Effector memory CD8-positive, alpha-beta T cell (primary cell): ENCODE measurements around the gene OR4K1.

Experiments used
- ATAC-seq: fragments of 150-1000 bp; cut with Tn5 transposase; replicated peaks from 2 replicates; pipeline ENCODE4 v1.10.0; 2021; ENCODE audit warnings: mild to moderate bottlenecking, moderate library complexity
- DNase-seq, 3 experiments: peaks; one replicate each; pipeline ENCODE4 v3.0.0; 2021
- H3K27ac Mint-ChIP-seq, 2 donors: one replicate each; pipeline ENCODE4 v1.8.0; 2022; ENCODE audit warnings: mild to moderate bottlenecking in 2 of 2, mixed read lengths in 2 of 2, moderate library complexity in 2 of 2
- H3K27me3 Mint-ChIP-seq, 2 donors: one replicate each; pipeline ENCODE4 v1.8.0; 2022; ENCODE audit warnings: mixed read lengths in 2 of 2
- H3K36me3 Mint-ChIP-seq: one replicate; pipeline ENCODE4 v1.8.0; 2022; ENCODE audit warnings: mild to moderate bottlenecking, moderate library complexity, mixed read lengths; ENCODE audit not compliant: insufficient read depth
- H3K4me1 Mint-ChIP-seq, 2 donors: one replicate each; pipeline ENCODE4 v1.8.0; 2022; ENCODE audit warnings: low read depth in 2 of 2, mixed read lengths in 2 of 2
- H3K4me3 Mint-ChIP-seq, 2 donors: one replicate each; pipeline ENCODE4 v1.8.0; 2022; ENCODE audit warnings: mild to moderate bottlenecking in 2 of 2, mixed read lengths in 2 of 2, moderate library complexity in 2 of 2
- H3K9me3 Mint-ChIP-seq, 2 donors: one replicate each; pipeline ENCODE4 v1.8.0; 2022; ENCODE audit warnings: mixed read lengths in 2 of 2
- total RNA-seq, 9 experiments: gene quantifications; one replicate each; lab custom pipeline; 2026; lab: John Stamatoyannopoulos, UW

Gene OR4K1, protein sequence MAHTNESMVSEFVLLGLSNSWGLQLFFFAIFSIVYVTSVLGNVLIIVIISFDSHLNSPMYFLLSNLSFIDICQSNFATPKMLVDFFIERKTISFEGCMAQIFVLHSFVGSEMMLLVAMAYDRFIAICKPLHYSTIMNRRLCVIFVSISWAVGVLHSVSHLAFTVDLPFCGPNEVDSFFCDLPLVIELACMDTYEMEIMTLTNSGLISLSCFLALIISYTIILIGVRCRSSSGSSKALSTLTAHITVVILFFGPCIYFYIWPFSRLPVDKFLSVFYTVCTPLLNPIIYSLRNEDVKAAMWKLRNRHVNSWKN
- total RNA-seq = 0 to 0.06 (median 0) reads per million in 9 experiments

DNA sequence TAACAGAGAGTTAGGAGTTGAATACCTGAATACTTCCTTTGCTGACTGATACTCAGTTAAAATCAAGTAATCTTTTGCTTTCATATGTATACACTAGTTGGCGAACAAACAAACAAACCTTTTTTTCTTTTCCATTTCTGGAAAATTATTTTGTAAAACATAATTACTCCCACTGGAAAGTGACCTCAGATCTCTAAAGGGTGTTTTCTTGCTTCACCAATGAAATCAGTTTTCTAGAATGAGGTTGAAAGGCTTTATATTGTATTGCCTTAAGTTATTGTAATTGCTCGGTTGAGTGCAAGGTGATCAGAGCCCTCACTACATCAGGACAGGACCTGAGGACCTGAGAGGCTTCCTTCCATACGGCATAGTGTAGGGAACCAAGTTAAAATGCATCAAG lies at the start of gene OR4K1:
Gene OR4K1 (plus strand): TSS at position 301 of the 400 bp plus-strand sequence. CDS start 4,750 bp downstream, outside the sequence.
- H3K4me1 Mint-ChIP-seq = no peaks in the 10 kb centered on the region
- H3K9me3 Mint-ChIP-seq = peaks cover 0 to 4% of the 10 kb centered on the region in 2 donors
- no peaks in the 10 kb centered on the region for H3K27me3 Mint-ChIP-seq
- H3K36me3 Mint-ChIP-seq = no peaks in the 10 kb centered on the region
- no peak within 1 kb of the TSS for H3K4me3 Mint-ChIP-seq
- H3K27ac Mint-ChIP-seq = no peak within 1 kb of the TSS
- DNase-seq (no peak), ATAC-seq (no peak)

DNA sequence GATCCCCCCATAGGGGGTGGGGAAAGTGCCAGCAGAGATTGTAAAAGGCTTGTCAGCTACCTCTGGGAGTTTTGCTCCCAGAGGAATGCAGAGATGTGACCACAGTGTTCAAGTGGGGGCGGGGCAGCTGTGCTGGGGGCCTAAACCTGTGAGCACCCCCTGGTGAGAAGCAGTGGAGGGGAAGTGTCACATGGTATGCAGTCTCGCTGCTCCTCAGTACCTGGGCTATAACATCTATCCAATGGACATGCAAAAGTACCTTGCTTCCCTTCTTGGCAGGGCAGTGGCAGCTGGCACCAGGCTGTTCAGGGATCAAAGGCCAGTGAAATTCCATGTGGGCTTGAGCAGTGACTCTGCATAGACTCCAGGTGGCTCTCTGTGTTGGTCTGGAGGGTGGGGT lies 35.4 kb upstream of the OR4K1 start:
- peaks cover 0 to 10% of the 10 kb centered on the region in 2 donors for H3K27me3 Mint-ChIP-seq
- no peaks in the 10 kb centered on the region for H3K4me1 Mint-ChIP-seq
- no peak overlapping the region for H3K4me3 Mint-ChIP-seq
- no peaks in the 10 kb centered on the region for H3K36me3 Mint-ChIP-seq
- no peak for DNase-seq
- no peak for ATAC-seq
- no peak overlapping the region for H3K27ac Mint-ChIP-seq
- H3K9me3 Mint-ChIP-seq = peaks cover 20 to 29% of the 10 kb centered on the region in 2 donors

DNA sequence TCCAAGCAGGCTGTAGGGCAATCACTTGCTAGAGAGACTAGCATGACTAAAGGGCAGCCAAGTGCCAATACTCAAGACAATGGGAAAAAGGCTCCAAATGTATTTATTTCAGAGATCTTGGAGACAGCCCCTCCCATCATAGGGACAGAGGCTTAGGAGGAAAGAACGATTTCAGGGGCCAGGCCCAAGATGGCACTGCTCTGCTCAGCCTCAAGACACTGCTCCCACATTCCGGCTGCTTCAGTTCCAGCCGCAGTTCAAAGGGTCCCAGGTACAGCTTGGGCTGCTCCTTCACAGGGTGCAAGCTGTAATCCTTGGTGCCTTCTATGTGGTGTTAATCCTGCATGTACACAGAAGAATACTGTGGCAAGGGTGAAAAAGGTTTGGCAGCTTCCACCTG lies 29.7 kb upstream of the OR4K1 start:
- H3K27me3 Mint-ChIP-seq = peaks cover 0 to 12% of the 10 kb centered on the region in 2 donors

DNA sequence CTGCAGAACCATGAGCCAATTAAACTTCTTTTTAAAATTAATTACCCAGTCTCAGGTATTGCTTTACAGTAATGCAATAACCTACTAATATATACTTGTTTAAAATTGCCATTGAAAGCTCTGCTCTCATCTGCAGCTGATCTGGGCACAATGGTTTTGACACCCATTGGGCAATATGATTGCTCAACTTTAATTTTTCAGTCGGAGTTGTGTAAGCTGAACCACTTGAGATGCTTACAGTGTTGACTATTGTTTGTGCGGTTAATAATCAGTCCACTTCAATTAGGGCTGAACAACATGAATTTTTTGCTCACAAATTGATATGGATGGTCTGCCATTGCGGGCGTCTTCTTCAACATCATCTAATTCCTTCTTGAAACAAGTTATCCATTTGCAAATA lies 28.3 kb upstream of the OR4K1 start:
- H3K4me1 Mint-ChIP-seq = no peaks in the 10 kb centered on the region
- DNase-seq (no peak), ATAC-seq (no peak)
- no peaks in the 10 kb centered on the region for H3K36me3 Mint-ChIP-seq
- peaks cover 0 to 12% of the 10 kb centered on the region in 2 donors for H3K27me3 Mint-ChIP-seq
- no peak overlapping the region for H3K27ac Mint-ChIP-seq
- no peak overlapping the region for H3K4me3 Mint-ChIP-seq
- H3K9me3 Mint-ChIP-seq = peaks cover 3 to 10% of the 10 kb centered on the region in 2 donors

More for the DNA sequence above, 29.7 kb upstream of the OR4K1 start:
- ATAC-seq (no peak), DNase-seq (no peak)
- Mint-ChIP-seq H3K9me3 (peaks cover 11 to 17% of the 10 kb centered on the region in 2 donors), H3K4me3 (no peak overlapping the region), H3K27ac (no peak overlapping the region), H3K36me3 (no peaks in the 10 kb centered on the region), H3K4me1 (no peaks in the 10 kb centered on the region)

DNA sequence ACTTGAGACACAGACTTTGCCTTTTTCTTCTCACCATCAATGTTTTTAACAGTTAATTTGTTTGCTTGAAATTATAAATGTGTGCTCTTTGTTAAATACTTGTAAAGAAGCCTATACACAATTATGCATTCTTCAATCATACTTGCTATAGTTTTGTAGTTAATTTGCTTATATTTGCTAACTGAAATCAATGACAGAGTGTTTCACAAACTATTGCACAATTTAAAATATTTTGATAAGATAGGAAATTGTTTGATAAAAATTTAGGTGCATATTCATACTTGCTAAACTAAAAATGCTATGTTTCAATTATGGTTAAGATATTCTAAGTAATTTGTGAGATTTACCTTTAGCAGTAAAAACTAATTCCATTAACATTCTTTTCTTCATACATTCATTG lies 24.1 kb upstream of the OR4K1 start:
- Mint-ChIP-seq H3K27me3 (peaks cover 6 to 18% of the 10 kb centered on the region in 2 donors), H3K4me3 (no peak overlapping the region), H3K9me3 (peaks cover 5 to 14% of the 10 kb centered on the region in 2 donors), H3K4me1 (no peaks in the 10 kb centered on the region), H3K36me3 (no peaks in the 10 kb centered on the region), H3K27ac (no peak overlapping the region)
- DNase-seq (no peak), ATAC-seq (no peak)

DNA sequence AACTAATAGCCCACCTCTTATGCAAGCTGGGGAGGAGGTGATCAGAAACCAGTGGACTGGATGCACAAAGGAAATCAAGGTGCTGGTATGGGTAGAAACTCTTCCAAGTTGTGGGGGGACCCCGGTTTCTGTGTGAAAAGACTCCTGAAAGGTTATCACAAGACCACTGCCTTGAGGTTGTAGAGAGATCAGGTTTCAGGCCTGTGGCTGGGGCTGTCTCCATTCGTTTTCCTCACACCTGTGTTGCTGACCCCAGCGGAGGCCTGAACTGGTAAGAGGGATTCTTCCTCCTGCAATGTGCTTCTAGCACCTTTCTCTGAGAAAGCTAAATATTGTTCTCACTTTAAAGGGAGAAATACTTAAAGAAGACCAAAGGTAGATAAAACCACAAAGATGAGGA lies 19.6 kb upstream of the OR4K1 start:
- H3K27ac Mint-ChIP-seq = no peak overlapping the region
- H3K27me3 Mint-ChIP-seq = peaks cover 6 to 10% of the 10 kb centered on the region in 2 donors
- ATAC-seq (no peak), DNase-seq (no peak)
- no peak overlapping the region for H3K4me3 Mint-ChIP-seq
- no peaks in the 10 kb centered on the region for H3K4me1 Mint-ChIP-seq
- H3K36me3 Mint-ChIP-seq = no peaks in the 10 kb centered on the region
- peaks cover 8 to 12% of the 10 kb centered on the region in 2 donors for H3K9me3 Mint-ChIP-seq

DNA sequence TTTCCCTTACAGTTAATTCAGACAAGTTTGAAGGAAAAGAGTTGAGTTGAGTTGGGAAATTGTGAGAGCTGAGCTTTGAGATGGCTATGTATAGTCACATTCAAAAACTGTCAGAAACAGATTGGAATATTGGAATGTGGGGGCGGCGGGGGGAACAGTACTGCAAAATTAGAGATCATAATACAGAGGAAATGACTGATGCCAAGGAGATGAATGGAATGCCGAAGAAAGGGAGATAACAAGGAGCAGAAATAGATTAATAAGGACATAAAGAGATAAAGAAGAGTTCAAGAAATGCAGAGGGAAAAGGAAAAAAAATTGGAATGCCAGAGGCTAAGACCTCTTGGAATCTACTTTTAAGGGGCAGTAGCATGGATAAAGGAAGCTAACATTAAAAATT lies 13.5 kb upstream of the OR4K1 start:
- Mint-ChIP-seq H3K9me3 (peaks cover 0 to 3% of the 10 kb centered on the region in 2 donors), H3K27me3 (no peaks in the 10 kb centered on the region), H3K4me1 (no peaks in the 10 kb centered on the region), H3K27ac (no peak overlapping the region), H3K36me3 (no peaks in the 10 kb centered on the region), H3K4me3 (no peak overlapping the region)
- no peak for DNase-seq
- ATAC-seq = no peak

DNA sequence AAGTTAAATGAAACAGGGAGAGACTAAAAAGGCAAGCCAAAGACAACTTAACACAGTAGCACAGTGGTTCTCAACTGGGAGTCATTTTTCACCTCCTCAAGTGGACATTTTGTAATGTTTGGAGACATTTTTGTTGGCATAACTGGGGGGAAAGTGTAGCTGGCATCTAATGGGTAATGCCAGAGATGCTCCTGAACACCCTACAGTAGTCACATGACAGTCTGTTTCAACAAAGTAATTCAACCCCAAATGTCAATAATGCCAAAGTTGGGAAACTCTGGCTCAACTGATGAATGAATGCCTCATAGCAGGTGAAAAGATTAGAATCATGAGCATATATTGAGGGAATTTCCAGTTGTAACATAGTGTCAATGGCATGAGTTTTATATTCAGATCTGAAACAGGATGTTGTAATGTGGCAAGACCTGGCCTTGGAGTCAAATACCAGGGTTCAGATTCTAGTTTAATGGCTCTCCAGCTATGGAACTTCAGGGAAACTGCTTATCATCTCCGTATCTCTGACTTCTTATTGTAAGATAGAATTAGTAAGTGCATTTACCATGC lies 12.7 kb upstream of the OR4K1 start:
- no peak overlapping the region for H3K27ac Mint-ChIP-seq
- H3K27me3 Mint-ChIP-seq = no peaks in the 10 kb centered on the region
- DNase-seq (no peak), ATAC-seq (no peak)
- peaks cover 0 to 2% of the 10 kb centered on the region in 2 donors for H3K9me3 Mint-ChIP-seq
- H3K36me3 Mint-ChIP-seq = no peaks in the 10 kb centered on the region
- H3K4me3 Mint-ChIP-seq = no peak overlapping the region
- H3K4me1 Mint-ChIP-seq = no peaks in the 10 kb centered on the region

DNA sequence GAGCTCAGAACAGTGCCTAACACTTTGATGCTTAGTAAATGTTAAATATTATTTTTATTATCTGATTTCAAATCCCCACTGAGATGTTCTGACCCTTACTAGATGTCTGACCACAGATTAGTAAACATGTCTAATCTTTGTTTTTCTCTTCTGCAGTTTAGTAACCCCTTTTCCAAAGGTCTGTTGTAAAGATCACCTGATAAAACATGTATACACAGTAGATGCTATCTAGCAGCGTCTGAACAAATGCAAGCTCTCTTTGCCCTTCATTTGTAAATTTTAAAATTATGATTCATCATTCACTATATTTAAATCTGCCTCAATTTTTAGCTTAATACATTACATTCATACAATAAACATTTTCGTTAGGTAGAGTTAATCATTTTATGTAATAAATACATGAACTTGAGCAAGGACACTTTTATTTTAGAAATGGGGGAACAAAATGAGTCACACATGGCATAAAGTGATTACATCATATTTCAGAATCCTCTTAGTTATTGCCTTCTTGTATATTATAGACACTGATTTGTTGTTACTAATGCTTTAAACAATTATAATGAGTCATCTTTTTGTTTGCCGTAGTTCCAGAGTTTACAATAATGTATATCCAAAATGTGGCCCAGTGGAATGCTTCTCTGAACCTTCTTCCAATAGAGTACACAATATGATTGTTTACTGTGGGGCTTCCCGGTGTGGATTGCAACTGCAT lies 12.0 kb upstream of the OR4K1 start:
- ATAC-seq = no peak
- H3K4me3 Mint-ChIP-seq = no peak overlapping the region
- no peaks in the 10 kb centered on the region for H3K4me1 Mint-ChIP-seq
- H3K9me3 Mint-ChIP-seq = no peaks in the 10 kb centered on the region
- H3K36me3 Mint-ChIP-seq = no peaks in the 10 kb centered on the region
- no peak for DNase-seq
- no peak overlapping the region for H3K27ac Mint-ChIP-seq
- no peaks in the 10 kb centered on the region for H3K27me3 Mint-ChIP-seq

DNA sequence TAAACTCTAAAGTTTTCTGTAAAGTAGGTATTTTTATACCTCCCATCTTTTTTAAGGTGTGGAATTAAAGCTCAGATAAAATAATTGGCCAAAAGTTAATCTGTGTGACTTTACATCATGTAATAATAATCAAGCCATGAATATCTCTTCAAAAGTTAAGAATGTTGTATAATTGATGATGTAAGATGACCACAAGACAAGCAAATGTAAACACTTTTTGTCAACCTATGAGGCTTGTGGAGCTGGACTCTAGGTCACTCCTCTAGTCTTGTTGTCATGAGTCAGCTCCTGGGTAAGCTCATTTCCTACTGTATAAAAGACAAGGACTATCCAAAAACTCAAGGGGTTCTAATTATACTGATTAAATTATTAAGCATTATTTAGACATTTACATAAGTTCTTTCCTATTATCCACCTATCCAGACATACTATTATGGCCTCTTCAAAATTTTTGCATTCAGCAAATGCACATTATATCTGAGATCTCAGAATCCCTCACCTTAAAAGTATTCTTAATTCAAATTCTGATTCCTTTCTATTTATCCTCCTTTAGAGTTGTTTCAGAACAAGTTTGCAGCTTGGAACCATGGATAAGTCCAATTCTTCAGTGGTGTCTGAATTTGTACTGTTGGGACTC lies 10.6 kb upstream of the OR4K1 start, which contains the start of gene OR4K5:
Gene OR4K5 (plus strand): TSS at position 587 of the 637 bp plus-strand sequence. CDS start 0 bp downstream, at position 587.
- DNase-seq = no peak
- no peak within 1 kb of the TSS for H3K4me3 Mint-ChIP-seq
- ATAC-seq = no peak

DNA sequence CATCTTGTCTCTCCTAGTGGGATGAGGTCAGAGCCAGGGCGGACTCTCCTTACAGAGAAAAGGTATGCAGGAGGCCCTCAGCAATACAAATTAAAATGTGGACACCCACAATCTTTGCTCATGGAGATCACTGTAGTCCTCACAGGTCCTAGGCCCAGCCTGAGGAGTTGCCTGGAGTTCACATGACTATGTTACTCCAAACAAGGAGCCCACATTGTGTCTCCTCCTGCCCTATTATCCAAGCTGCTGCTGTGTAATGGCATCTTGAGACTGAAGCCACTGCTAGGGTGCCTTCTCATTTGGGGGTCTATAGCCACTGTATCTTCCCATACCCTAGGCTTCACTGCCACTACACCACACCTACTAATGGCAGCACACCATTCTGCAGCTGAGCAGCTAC lies 11.0 kb downstream of the OR4K1 start:
- H3K27ac Mint-ChIP-seq = no peak overlapping the region
- H3K27me3 Mint-ChIP-seq = no peaks in the 10 kb centered on the region
- H3K36me3 Mint-ChIP-seq = no peaks in the 10 kb centered on the region
- no peak overlapping the region for H3K4me3 Mint-ChIP-seq
- H3K4me1 Mint-ChIP-seq = no peaks in the 10 kb centered on the region
- ATAC-seq = no peak
- H3K9me3 Mint-ChIP-seq = peaks cover 0 to 4% of the 10 kb centered on the region in 2 donors
- DNase-seq = no peak

More for the DNA sequence above, 10.6 kb upstream of the OR4K1 start, which contains the start of gene OR4K5:
- Mint-ChIP-seq H3K27ac (no peak within 1 kb of the TSS), H3K9me3 (no peaks in the 10 kb centered on the region), H3K4me1 (no peaks in the 10 kb centered on the region), H3K27me3 (no peaks in the 10 kb centered on the region), H3K36me3 (no peaks in the 10 kb centered on the region)

DNA sequence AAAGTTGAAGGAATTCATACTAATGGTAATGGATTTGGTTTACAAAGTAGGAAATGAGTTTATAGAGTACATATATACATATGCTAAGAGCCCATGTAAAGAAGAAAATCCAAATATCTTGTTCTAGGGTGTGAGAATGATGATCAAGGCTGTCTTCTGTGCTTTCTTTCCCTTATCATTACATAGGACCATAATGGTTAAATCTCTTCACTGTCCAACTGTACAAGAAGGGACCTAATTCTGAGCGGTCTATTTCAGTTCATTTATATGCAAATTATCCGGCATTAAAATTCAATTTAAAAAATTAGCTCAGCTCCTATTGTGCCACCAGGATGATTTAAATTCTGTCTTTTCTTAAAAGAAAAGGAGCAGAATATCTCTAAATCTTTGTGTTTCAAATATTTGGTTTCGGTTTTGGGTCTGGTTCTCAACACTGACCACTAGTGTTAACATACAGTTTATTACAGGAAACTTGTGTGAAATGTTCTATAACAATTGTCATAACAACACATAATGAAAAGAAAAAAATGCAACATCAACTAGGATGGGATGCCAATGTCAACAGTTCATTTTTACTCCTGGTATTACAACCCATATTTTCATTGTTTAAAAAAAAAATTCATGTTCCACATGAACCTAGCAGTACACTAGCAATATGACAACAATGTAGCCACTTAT lies 16.8 kb downstream of the OR4K1 start:
- Mint-ChIP-seq H3K27me3 (no peaks in the 10 kb centered on the region), H3K9me3 (peaks cover 0 to 2% of the 10 kb centered on the region in 2 donors), H3K27ac (no peak overlapping the region), H3K36me3 (no peaks in the 10 kb centered on the region), H3K4me3 (no peak overlapping the region), H3K4me1 (no peaks in the 10 kb centered on the region)
- DNase-seq = no peak
- peak; percentile 41 for ATAC-seq

DNA sequence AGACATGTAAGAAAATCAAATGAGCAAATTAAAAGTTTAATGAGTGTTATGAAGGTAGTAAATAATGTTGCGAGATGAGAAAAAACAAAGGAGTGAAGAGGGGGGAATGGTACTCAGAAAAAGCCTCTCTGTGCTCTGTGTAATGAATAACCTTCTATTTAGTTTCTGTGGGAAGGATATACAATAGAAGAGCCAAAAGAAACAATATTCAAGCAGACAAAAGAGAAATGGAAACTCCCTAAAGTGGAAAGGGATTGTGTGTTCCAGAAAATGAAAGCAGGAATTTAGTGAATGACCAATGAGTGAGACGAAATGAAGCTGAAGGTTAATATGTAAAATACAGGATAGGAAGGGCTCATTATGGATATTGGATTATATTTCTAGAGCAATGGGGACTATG lies 18.5 kb downstream of the OR4K1 start:
- H3K4me3 Mint-ChIP-seq = no peak overlapping the region
- H3K4me1 Mint-ChIP-seq = no peaks in the 10 kb centered on the region
- H3K27ac Mint-ChIP-seq = no peak overlapping the region
- ATAC-seq = no peak
- H3K27me3 Mint-ChIP-seq = no peaks in the 10 kb centered on the region
- DNase-seq = no peak
- H3K9me3 Mint-ChIP-seq = peaks cover 0 to 2% of the 10 kb centered on the region in 2 donors
- H3K36me3 Mint-ChIP-seq = no peaks in the 10 kb centered on the region
